Spleen (tissue), 11 donors: Measurements from ENCODE around the gene BTN2A1. TPM values are rescaled to one million over a fixed set of nuclear protein-coding genes. Genes with fewer than 3 reads are reported as not detected.
A peak's percentile ranks its signal among the peaks of the same experiment; 100 is the strongest.

Source experiments
- DNase-seq: peaks from one replicate; pipeline ENCODE4 v3.0.0-alpha.2; 2020
- H3K27ac ChIP-seq, 8 donors: fragments of 200-600 bp; sonication (generic) in 7 of 8; 1 replicate in 4 of 8; 2 replicates in 4 of 8; pipeline versions ENCODE4 v1.5.0 to v1.8.0; 2016 to 2021; ENCODE audit warnings: inconsistent platforms in 4 of 8, mild to moderate bottlenecking in 4 of 8, moderate library complexity in 1 of 8
- H3K27me3 ChIP-seq, 7 donors: fragments of 200-600 bp; sonication (generic) in 6 of 7; replicated peaks in 1 of 7; 1 replicate in 4 of 7; 2 replicates in 3 of 7; pipeline versions ENCODE4 v1.5.0 to v1.8.0; 2016 to 2021; ENCODE audit warnings: inconsistent platforms in 3 of 7, mild to moderate bottlenecking in 1 of 7
- H3K36me3 ChIP-seq, 6 donors: fragments of 200-600 bp; sonication (generic) in 5 of 6; 1 replicate in 4 of 6; 2 replicates in 2 of 6; pipeline versions ENCODE4 v1.5.0 to v1.8.0; 2016 to 2021; ENCODE audit warnings: inconsistent platforms in 2 of 6
- H3K4me1 ChIP-seq, 6 donors: fragments of 200-600 bp; sonication (generic) in 5 of 6; 1 replicate in 3 of 6; 2 replicates in 3 of 6; pipeline versions ENCODE4 v1.5.0 to v1.8.0; 2016 to 2021; ENCODE audit warnings: inconsistent platforms in 3 of 6
- H3K4me3 ChIP-seq, 8 donors: fragments of 200-600 bp; sonication (generic) in 7 of 8; 1 replicate in 4 of 8; 2 replicates in 4 of 8; pipeline versions ENCODE4 v1.5.0 to v1.8.0; 2016 to 2021; ENCODE audit warnings: inconsistent platforms in 4 of 8, mild to moderate bottlenecking in 4 of 8, moderate library complexity in 2 of 8
- H3K9me3 ChIP-seq, 8 donors: fragments of 200-600 bp; sonication (generic) in 7 of 8; 1 replicate in 4 of 8; 2 replicates in 4 of 8; pipeline versions ENCODE4 v1.5.0 to v1.8.0; 2016 to 2021; ENCODE audit warnings: inconsistent platforms in 4 of 8
- POLR2A ChIP-seq, 3 donors: fragments of 450-650 bp; IDR thresholded peaks; one replicate each; pipeline ENCODE4 v1.5.1; 2017; ENCODE audit warnings: antibody characterized with exemption in 3 of 3, mild to moderate bottlenecking in 1 of 3
- POLR2AphosphoS5 ChIP-seq, 3 donors: sonication (generic); formaldehyde crosslinking; IDR thresholded peaks; one replicate each; pipeline ENCODE4 v1.5.1; 2017; ENCODE audit warnings: antibody characterized with exemption in 3 of 3
- WGBS, 5 donors: extraction: QIAGEN DNeasy Blood & Tissue Kit in 3 of 5; methylation state at CpG; one replicate each; pipeline versions ENCODE4 v1.1.5 to v1.1.7; 2013 to 2018; 5-methylcytosine and 5-hydroxymethylcytosine counted together
- intact Hi-C: fragments of 100-400 bp; cut with DNase I; formaldehyde crosslinking; loops from one replicate; pipeline ENCODE4 v1.15.0; 2023; ENCODE audit warnings: low total_unique reads
- polyA plus RNA-seq, 3 donors: library from polyadenylated mRNA; stranded (reverse); fragments of 200-250 nt; gene quantifications; one replicate each; pipeline ENCODE4 v1.2.1, GENCODE V29; 2013
- total RNA-seq, 7 donors: library from RNA; depleted of rRNA in 3 of 7; stranded (reverse); fragments of >200 nt in 3 of 7; fragmentation: NEBNext Ultra II Directional in 4 of 7; extraction: Animal tissue kit (Norgen Biotek cat#: 25700) in 4 of 7; gene quantifications; one replicate each; pipeline versions ENCODE4 v1.1.0 to v1.2.1, GENCODE V29; 2016 to 2021
- TF ChIP-seq, protein P1 (sequence below), 11 experiments: fragments of 200-600 bp in 7 of 11; fragments of 450-650 bp in 4 of 11; sonication (generic) in 4 of 11; IDR thresholded peaks in 8 of 11; conservative IDR thresholded peaks in 3 of 11; 1 replicate in 7 of 11; 2 replicates in 4 of 11; pipeline versions ENCODE4 v1.4.0 to v1.8.0; 2016 to 2021; ENCODE audit warnings: antibody characterized with exemption in 11 of 11, inconsistent platforms in 4 of 11, mild to moderate bottlenecking in 1 of 11
- donor health status: healthy with polysubstance abuse.
- donor health status: DM: no; HTN: no; CAD: no; lungs with moderate emphysema.
- donor health status: DM: no; HTN: no; CAD: no.
- donor health status: Bipolar disorder and iron deficiency.
- donor health status: healthy.
- donor health status: DM: no; HTN: no; CAD: no.
- donor health status: DM: yes; HTN: yes; CAD: no.

BTN2A1 gene
- total and polyA plus RNA-seq, 10 donors = 17.0 to 50.8 (median 34.9) TPM

DNA sequence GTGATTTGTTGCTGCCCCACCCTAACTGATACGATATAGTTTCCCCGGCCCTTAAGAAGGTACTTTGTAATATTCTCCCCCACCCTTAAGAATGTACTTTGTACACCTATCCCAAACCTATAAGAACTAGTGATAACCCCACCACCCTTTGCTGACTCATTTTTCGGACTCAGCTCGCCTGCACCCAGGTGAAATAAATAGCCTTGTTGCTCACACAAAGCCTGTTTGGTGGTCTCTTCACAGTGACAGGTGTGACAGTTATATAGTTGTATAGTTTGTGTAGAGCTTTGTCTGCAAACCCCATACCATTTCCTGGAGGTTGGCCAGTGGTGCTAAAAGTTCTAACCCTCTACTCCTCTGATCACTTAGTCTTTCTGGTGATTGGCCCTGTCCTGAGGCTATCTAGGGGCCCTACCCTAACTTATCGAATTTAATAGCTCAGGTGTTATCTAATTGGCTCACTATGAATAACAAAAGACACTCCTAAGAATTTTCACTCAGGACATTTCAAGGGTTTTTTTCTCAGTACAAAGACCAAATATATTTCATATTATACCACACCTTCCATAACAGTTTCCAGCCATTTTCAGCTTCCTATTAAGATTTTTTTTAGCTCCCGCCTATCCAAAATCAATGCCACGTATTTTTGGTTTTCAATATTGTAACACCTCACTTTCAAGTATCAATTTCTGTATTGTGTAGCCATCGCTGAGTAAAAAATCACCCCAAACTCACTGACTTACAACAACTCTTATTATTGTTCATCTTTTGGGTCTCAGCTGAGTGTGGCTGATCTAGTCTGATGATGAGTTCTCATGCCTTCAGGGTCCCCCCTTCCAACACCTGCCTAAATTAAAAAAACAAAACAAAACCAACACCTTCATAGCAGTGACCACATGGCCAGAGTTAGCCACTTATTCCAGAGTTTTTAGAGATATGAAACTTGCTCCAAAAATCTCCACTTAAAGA lies 32.5 kb downstream of the BTN2A1 start:
- Histone ChIP-seq H3K27me3 (no peaks in the 10 kb centered on the region), H3K27ac (no peak overlapping the region), H3K9me3 (peaks cover 0 to 15% (median 11%) of the 10 kb centered on the region in 8 donors), H3K4me3 (no peak overlapping the region), H3K36me3 (no peaks in the 10 kb centered on the region), H3K4me1 (no peaks in the 10 kb centered on the region)
- TF ChIP-seq, protein P1, sequence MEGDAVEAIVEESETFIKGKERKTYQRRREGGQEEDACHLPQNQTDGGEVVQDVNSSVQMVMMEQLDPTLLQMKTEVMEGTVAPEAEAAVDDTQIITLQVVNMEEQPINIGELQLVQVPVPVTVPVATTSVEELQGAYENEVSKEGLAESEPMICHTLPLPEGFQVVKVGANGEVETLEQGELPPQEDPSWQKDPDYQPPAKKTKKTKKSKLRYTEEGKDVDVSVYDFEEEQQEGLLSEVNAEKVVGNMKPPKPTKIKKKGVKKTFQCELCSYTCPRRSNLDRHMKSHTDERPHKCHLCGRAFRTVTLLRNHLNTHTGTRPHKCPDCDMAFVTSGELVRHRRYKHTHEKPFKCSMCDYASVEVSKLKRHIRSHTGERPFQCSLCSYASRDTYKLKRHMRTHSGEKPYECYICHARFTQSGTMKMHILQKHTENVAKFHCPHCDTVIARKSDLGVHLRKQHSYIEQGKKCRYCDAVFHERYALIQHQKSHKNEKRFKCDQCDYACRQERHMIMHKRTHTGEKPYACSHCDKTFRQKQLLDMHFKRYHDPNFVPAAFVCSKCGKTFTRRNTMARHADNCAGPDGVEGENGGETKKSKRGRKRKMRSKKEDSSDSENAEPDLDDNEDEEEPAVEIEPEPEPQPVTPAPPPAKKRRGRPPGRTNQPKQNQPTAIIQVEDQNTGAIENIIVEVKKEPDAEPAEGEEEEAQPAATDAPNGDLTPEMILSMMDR (IDR thresholded peaks at IDR 0.05 in 8 of 11, conservative IDR thresholded peaks at IDR 0.05 in 3 of 11) = no peak
- TF ChIP-seq POLR2AphosphoS5 (IDR thresholded peaks at IDR 0.05) = no peak
- TF ChIP-seq POLR2A (IDR thresholded peaks at IDR 0.05) = no peak
- intact Hi-C loops = no loop called here
- 84 to 88% (median 87%) methylated on average over 8 of the region's 8 CpGs for WGBS, 5 donors
- DNase-seq = no peak

GRCh38 chr6:26491604-26492003 lies 33.8 kb downstream of the BTN2A1 start:
- Histone ChIP-seq H3K4me1 (no peaks in the 10 kb centered on the region), H3K9me3 (peaks cover 0 to 14% (median 11%) of the 10 kb centered on the region in 8 donors), H3K27me3 (no peaks in the 10 kb centered on the region), H3K27ac (no peak overlapping the region), H3K36me3 (no peaks in the 10 kb centered on the region), H3K4me3 (no peak overlapping the region)
- 85 to 96% (median 92%) methylated on average over 5 of the region's 5 CpGs for WGBS, 5 donors
- intact Hi-C loops = no loop called here
- TF ChIP-seq POLR2AphosphoS5 (IDR thresholded peaks at IDR 0.05) (no peak), POLR2A (IDR thresholded peaks at IDR 0.05) (no peak)
- TF ChIP-seq, protein P1 (IDR thresholded peaks at IDR 0.05 in 8 of 11, conservative IDR thresholded peaks at IDR 0.05 in 3 of 11) = no peak
- no peak for DNase-seq

DNA sequence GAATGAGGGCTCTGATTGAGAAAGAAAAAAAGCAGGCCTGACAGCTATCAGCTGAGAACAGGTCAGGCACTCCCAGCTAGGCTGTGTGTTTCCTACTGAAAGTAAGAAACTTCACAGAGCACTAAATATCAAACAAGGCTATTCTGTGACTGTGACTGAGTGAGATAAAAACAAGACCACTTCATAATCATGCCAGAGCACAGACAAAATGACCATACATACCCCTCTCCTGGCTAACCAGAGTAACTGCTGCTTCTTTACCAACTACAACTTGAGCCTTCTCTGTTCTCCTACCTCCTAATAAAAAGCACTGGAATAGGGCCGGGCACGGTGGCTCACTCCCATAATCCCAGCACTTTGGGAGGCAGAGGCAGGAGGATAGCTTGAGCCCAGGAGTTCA lies 35.5 kb downstream of the BTN2A1 start:
- no peak for DNase-seq
- no peaks in the 10 kb centered on the region for H3K9me3 ChIP-seq
- no peak overlapping the region for H3K4me3 ChIP-seq
- 64 to 82% (median 77%) methylated on average over 2 of the region's 2 CpGs for WGBS, 5 donors
- TF ChIP-seq POLR2A (IDR thresholded peaks at IDR 0.05) = no peak
- TF ChIP-seq, protein P1 (IDR thresholded peaks at IDR 0.05 in 8 of 11, conservative IDR thresholded peaks at IDR 0.05 in 3 of 11) = peak in 3 of 11 experiments; percentile 23 to 47 (median 31)
- H3K27me3 ChIP-seq = no peaks in the 10 kb centered on the region
- H3K36me3 ChIP-seq = no peaks in the 10 kb centered on the region
- no peaks in the 10 kb centered on the region for H3K4me1 ChIP-seq
- H3K27ac ChIP-seq = no peak overlapping the region
- intact Hi-C loops = no loop called here

GRCh38 chr6:26494117-26494516 lies 36.4 kb downstream of the BTN2A1 start:
- H3K27me3 ChIP-seq = no peaks in the 10 kb centered on the region
- no peaks in the 10 kb centered on the region for H3K9me3 ChIP-seq
- no peaks in the 10 kb centered on the region for H3K36me3 ChIP-seq
- DNase-seq = no peak
- H3K4me1 ChIP-seq = no peaks in the 10 kb centered on the region
- 84 to 94% (median 88%) methylated on average over 3 of the region's 3 CpGs for WGBS, 5 donors
- H3K4me3 ChIP-seq = no peak overlapping the region
- no peak overlapping the region for H3K27ac ChIP-seq
- TF ChIP-seq POLR2A (IDR thresholded peaks at IDR 0.05) = no peak
- TF ChIP-seq, protein P1 (IDR thresholded peaks at IDR 0.05 in 8 of 11, conservative IDR thresholded peaks at IDR 0.05 in 3 of 11) = no peak
- TF ChIP-seq POLR2AphosphoS5 (IDR thresholded peaks at IDR 0.05) = no peak
- intact Hi-C loops = no loop called here
